Activated CD4-positive, alpha-beta T cell treated with anti-CD3 and anti-CD28 coated beads for 4 hours (primary cell): ENCODE data around the gene NCBP3.
"Not testable (repeated sequence)": the region's sequence is repeated elsewhere in the genome, so short reads cannot be mapped to it uniquely, and the experiment has no call there.

ENCODE experiments used
- DNase-seq, 2 donors: peaks; one replicate each; pipeline ENCODE4 v3.0.0-alpha.2; 2020

The NCBP3 gene

DNA sequence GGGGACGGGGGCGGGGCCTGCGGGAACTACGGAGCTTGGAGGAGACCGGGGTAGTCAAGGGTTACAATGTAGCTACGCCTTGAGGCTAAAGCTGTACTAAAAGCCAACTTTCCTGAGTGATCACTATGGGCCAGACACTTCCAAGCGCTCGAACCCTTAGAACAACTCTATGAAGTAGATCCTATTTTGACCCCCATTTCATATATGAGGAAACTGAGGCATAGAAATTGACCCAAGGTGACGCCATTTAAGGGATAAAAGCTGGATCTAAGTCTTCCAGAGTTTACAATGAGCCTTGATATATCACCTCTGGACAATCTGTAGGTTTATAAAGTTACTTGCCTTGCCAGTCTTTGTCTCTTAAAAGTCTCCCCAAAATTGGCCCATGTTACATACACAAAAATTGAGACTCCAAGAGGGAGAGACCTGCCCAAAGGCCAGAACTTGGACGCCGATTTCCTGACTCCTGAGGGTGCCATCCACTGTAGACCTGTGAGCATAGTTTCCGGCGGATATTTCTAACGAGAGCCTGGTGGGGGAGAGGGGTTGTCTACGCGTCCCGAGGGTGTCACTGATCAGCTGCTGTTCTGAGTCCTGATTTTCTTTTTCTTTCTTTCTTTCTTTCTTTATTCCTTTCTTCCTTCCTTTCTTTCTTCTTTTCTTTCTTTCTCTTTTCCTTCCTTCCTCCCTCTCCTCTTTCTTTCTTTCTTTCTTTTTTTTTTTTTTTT, 555 bp upstream of the NCBP3 start:
- DNase-seq, result no peak

- peak; percentile 25 to 27 for DNase-seq
These were observed 790 bp downstream of the NCBP3 start for GRCh38 chr17:3845291-3845620.

DNA sequence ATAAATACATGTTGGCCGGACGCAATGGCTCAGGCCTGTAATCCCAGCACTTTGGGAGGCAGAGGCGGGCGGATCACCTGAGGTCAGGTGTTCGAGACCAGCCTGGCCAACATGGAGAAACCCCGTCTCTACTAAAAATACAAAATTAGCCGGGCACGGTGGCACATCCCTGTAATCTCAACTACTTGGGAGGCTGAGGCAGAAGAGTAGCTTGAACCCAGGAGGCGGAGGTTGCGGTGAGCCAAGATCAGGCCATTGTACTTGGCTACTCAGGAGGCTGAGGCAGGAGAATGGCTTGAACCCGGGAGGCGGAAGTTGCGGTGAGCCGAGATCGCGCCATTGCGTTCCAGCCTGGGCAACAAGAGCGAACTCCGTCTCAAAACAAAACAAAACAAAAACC, 1.5 kb downstream of the NCBP3 start:
- not testable (repeated sequence) for DNase-seq

DNA sequence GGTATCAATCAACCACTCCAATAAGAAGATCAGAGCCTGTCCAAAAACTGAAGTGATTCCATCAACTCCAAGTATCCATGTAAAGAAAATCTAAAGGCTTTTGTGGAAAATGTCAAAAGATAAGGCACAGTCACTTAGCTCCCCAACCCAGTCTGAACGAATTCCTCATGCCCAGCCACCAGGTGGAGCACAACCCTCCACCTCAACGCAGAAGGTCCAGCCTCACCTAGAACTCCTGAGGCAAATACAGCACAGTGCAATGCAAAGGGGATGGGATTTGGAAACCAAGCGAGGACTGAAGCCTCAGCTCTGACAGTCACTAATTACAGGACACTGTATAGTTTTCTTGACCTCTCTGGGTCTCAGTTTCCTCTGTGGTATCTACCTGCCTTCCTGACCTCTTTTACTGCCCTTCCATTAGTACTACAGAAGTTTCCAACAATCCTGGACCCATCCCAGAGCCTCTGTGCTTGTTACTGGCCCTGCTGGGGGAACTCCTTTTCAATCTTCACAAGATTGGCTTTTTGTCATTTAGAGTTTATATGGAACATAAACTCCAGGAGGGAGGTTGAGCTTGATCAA, 2.0 kb downstream of the NCBP3 start:
- DNase-seq, result peak; percentile 41 to 44

DNA sequence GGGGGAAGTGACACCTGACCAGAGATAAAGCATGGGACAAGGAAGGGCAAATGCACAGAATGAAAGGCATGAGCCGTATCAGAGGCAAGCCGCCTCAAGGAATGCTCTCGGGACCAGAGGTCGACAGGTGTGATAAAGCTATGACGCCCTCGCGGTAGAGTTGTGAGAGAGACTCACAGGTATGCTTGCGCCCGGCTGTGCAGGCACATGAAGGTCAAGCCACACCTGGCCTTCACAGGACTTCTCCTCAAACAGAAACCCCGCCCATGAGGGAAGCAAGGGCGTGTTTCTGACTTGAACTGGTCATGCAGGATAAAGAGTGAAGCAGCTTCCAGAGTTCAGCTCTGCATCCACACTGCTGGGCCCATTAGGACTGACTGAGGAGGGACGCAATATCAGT, 7.8 kb downstream of the NCBP3 start:
- DNase-seq, result no peak

- DNase-seq, result no peak
These were observed 9.5 kb downstream of the NCBP3 start for GRCh38 chr17:3836551-3836950.

DNA sequence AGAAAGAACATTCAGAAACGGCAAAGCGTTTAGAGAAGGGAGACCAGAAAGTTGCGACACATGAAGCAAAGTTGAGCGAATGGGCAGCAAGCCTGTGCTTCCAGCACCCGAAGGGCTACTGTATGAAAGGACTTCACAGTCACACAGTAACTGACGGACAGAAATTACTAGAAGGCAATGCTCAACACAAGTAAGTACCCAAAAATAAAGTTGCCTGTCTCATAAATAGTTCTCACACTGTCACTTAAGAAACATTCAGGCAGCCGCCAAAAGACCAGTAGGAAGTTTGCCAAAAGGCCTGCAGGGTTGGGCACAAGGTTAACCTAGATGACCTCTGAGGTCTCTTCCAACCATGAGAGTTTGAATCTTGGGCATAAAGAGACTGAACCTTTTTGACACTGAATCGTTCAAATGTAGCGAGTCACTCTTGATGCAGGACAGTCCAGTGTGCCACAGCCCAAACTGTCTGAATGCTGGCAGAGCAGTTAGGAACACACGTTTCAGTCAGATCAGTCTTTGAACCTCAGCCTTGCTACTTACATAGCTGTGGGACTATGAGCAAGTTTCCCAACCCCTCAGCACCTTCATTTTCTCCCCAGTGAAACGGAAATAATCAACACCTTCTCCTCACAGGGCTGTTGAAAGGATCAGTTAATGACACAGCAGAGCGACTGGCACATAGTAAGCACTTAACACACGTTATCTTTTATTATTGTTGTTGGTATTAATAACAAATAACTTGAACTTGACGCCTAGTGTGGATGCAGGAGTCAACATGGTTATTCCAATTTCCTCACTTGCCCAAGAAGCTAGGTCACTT, 10.4 kb downstream of the NCBP3 start:
- DNase-seq, result no peak

GRCh38 chr17:3834811-3835210, 11.2 kb downstream of the NCBP3 start:
- DNase-seq, result no peak

DNA sequence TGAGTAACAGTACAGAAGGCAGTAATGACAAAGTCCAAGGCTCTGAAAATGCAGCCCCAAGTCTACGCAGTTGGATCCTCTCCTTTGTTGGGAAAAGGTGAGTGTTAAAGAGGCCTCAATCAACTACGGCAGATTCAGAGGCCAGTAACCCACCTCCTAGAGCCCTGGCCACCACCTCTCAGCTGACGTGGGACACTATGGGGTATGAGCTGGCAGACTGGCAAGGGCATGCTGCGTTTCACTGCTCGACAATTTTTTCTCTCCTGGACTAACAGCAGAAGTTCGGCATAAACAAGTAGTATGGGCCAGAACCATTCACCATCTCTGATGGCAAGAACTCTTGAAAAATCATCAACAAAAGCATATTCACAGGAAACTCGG, 17.2 kb downstream of the NCBP3 start:
- DNase-seq, result no peak

GRCh38 chr17:3828151-3828851, 17.7 kb downstream of the NCBP3 start:
- no peak for DNase-seq

GRCh38 chr17:3827124-3827773, 18.8 kb downstream of the NCBP3 start:
- peak; percentile 67 to 81 for DNase-seq

DNA sequence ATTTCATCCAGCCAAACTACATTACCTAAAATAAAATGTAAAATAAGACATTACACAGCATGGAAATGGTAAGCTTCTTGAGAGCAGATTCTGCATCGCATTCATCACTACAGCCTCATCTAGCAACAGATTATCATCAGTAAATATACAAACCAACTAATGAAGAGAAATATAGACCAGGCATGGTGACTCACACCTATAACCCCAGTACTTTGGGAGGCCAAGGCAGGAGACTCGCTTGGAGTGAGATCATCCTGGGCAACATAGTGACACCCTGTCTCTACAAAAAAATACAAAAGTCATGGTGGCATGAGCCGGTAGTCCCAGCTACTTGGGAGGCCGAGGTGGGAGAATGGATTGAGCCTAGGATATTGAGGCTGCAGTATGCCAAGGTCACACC, 19.9 kb downstream of the NCBP3 start:
- no peak for DNase-seq

- no peak for DNase-seq
These were observed 24.9 kb downstream of the NCBP3 start for GRCh38 chr17:3821101-3821500.

GRCh38 chr17:3818786-3819185, 27.3 kb downstream of the NCBP3 start:
- no peak for DNase-seq

GRCh38 chr17:3817851-3818605, 28.0 kb downstream of the NCBP3 start:
- DNase-seq, result no peak

- DNase-seq, result no peak
These were observed 30.1 kb downstream of the NCBP3 start for GRCh38 chr17:3815925-3816324.

DNA sequence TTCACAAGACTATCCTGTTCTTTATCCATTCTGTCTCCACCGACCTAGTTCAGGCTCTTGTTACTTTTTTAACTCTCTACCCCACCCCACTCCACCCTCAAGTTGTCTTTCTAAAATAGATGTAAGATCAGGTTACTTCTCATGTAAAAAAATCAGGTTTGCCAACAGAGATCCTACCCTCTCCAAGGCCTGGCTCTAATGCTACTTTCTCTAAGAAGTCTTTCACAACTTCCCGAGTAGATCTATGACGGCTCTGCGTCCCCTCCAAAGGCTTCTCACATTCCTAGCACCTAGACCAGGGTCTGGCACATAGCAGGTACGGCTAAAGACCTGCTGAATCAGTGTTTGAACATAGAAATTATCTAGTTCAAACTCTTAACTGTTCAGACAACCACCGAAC, 30.9 kb downstream of the NCBP3 start:
- DNase-seq, result no peak

GRCh38 chr17:3814361-3814760, 31.7 kb downstream of the NCBP3 start:
- DNase-seq, result no peak

DNA sequence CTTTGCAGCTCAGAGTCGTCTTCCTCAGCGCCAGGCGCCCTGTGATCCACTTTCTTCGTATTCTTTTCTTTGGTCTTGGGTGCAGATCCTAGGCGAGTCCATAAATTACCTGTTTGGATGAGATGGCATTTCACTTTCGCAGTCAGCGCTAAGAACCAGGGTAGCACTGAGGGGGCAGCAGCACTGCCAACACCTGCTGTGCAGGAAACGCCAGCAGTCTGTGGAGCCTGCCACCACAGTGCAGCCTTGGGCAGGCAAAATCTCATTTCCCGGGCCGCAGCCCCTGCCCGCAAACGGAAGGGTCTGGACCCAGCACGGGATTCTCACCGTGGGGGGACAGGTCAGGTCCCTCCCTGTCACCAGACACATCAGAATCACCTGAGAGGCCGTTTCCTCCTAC, 32.9 kb downstream of the NCBP3 start:
- no peak for DNase-seq

DNA sequence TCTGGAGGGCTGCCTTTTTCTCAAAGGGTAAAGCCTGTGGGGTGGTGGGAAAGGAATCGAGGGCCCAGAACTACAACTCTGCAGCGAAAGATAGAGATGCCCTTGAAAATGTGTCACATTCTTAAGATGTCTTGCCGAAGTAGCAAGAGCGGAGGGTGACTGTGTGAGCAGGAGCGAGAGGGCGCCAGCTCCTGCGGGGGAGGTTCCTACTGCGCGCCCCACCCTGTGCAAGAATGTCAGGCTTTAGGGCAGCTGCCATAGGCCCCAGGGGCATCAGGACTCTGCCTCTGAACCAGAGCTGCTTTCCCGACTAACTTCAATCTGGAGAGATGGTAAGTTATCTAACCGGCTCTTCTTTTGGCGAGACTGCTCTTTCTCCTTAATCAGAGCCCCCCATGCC, 33.3 kb downstream of the NCBP3 start:
- DNase-seq, result no peak

GRCh38 chr17:3812284-3812683, 33.8 kb downstream of the NCBP3 start:
- DNase-seq, result no peak

GRCh38 chr17:3810019-3810418, 36.0 kb downstream of the NCBP3 start:
- DNase-seq, result no peak
